Breast epithelium (tissue), 4 donors: ENCODE data around the gene PFKL. TPM values are rescaled to one million over a fixed set of nuclear protein-coding genes. Genes with fewer than 3 reads are reported as not detected.

ENCODE experiments used
- DNase-seq, 2 donors: peaks; one replicate each; pipeline ENCODE4 v3.0.0-alpha.2; 2019; ENCODE audit warnings: low spot score in 2 of 2
- H3K27ac ChIP-seq, 2 donors: fragments of 200-600 bp; sonication (generic) in 1 of 2; one replicate each; pipeline ENCODE4 v1.5.1; 2016 to 2019; ENCODE audit warnings: mild to moderate bottlenecking in 1 of 2
- H3K27me3 ChIP-seq, 2 donors: fragments of 200-600 bp; sonication (generic) in 1 of 2; one replicate each; pipeline versions ENCODE4 v1.5.1 to v1.6.0; 2017 to 2019; ENCODE audit warnings: control low read depth in 1 of 2, mild to moderate bottlenecking in 1 of 2
- H3K36me3 ChIP-seq: fragments of 200-600 bp; one replicate; pipeline ENCODE4 v1.5.1; 2019
- H3K4me1 ChIP-seq, 2 donors: fragments of 200-600 bp; sonication (generic); one replicate each; pipeline ENCODE4 v1.5.1; 2016 to 2019; ENCODE audit warnings: control low read depth in 1 of 2
- H3K4me3 ChIP-seq, 3 donors: fragments of 200-600 bp; sonication (generic); 1 replicate in 2 of 3; 2 replicates in 1 of 3; pipeline ENCODE4 v1.5.1; 2016 to 2019; ENCODE audit warnings: mild to moderate bottlenecking in 3 of 3, moderate library complexity in 2 of 3
- H3K9me3 ChIP-seq, 2 donors: fragments of 200-600 bp; sonication (generic) in 1 of 2; one replicate each; pipeline ENCODE4 v1.5.1; 2016 to 2019; ENCODE audit warnings: control low read depth in 1 of 2
- POLR2A ChIP-seq: fragments of 450-650 bp; IDR thresholded peaks from one replicate; pipeline ENCODE4 v1.6.1; 2016; ENCODE audit warnings: antibody characterized with exemption, mild to moderate bottlenecking, moderate library complexity
- POLR2AphosphoS5 ChIP-seq, 3 donors: sonication (generic); formaldehyde crosslinking; IDR thresholded peaks; one replicate each; pipeline ENCODE4 v1.6.1; 2017; ENCODE audit warnings: antibody characterized with exemption in 3 of 3
- intact Hi-C: fragments of 100-400 bp; cut with DNase I; formaldehyde crosslinking; loops from one replicate; pipeline ENCODE4 v1.15.1; 2023; ENCODE audit warnings: low total_unique reads
- total RNA-seq, 3 donors: library from RNA; depleted of rRNA; stranded (reverse); fragments of >200 nt; gene quantifications; one replicate each; pipeline ENCODE4 v1.1.0, GENCODE V29; 2016
- TF ChIP-seq, protein P1 (sequence below), 3 donors: fragments of 450-650 bp; IDR thresholded peaks; one replicate each; pipeline ENCODE4 v1.5.1; 2016 to 2017; ENCODE audit warnings: antibody characterized with exemption in 3 of 3, mild to moderate bottlenecking in 3 of 3, moderate library complexity in 3 of 3

PFKL gene
- total RNA-seq, 3 donors from 2014 or later: 80.9 to 101 (median 97.9) TPM

DNA sequence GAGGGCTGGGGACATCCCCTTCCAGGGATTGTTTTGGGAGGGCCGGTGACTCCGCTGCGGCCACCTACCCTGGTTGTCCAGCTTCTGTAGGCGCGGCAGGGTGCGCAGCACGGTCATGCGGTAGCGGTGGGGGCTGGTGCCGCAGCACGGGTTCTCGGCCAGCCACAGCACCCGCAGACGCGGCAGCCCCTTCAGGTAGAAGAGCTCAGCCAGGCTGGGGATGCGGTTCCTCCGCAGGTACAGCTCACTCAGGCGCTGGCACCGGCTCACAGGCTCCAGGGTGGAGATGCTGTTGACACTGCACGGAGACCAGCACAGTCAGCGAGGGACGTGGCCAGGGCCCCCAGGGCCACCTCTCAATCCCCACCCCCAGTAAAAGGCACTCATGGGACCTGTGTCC, 33.1 kb downstream of the PFKL start:
- DNase-seq: no peak
- Histone ChIP-seq H3K4me1 (peaks cover 0 to 5% of the 10 kb centered on the region in 2 donors), H3K36me3 (no peaks in the 10 kb centered on the region), H3K27me3 (no peaks in the 10 kb centered on the region), H3K4me3 (no peak overlapping the region), H3K27ac (no peak overlapping the region), H3K9me3 (no peaks in the 10 kb centered on the region)
- intact Hi-C loops: no loop called here
- TF ChIP-seq, protein P1, sequence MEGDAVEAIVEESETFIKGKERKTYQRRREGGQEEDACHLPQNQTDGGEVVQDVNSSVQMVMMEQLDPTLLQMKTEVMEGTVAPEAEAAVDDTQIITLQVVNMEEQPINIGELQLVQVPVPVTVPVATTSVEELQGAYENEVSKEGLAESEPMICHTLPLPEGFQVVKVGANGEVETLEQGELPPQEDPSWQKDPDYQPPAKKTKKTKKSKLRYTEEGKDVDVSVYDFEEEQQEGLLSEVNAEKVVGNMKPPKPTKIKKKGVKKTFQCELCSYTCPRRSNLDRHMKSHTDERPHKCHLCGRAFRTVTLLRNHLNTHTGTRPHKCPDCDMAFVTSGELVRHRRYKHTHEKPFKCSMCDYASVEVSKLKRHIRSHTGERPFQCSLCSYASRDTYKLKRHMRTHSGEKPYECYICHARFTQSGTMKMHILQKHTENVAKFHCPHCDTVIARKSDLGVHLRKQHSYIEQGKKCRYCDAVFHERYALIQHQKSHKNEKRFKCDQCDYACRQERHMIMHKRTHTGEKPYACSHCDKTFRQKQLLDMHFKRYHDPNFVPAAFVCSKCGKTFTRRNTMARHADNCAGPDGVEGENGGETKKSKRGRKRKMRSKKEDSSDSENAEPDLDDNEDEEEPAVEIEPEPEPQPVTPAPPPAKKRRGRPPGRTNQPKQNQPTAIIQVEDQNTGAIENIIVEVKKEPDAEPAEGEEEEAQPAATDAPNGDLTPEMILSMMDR (IDR thresholded peaks at IDR 0.05): no peak
- TF ChIP-seq POLR2AphosphoS5 (IDR thresholded peaks at IDR 0.05) (no peak), POLR2A (no peak)

DNA sequence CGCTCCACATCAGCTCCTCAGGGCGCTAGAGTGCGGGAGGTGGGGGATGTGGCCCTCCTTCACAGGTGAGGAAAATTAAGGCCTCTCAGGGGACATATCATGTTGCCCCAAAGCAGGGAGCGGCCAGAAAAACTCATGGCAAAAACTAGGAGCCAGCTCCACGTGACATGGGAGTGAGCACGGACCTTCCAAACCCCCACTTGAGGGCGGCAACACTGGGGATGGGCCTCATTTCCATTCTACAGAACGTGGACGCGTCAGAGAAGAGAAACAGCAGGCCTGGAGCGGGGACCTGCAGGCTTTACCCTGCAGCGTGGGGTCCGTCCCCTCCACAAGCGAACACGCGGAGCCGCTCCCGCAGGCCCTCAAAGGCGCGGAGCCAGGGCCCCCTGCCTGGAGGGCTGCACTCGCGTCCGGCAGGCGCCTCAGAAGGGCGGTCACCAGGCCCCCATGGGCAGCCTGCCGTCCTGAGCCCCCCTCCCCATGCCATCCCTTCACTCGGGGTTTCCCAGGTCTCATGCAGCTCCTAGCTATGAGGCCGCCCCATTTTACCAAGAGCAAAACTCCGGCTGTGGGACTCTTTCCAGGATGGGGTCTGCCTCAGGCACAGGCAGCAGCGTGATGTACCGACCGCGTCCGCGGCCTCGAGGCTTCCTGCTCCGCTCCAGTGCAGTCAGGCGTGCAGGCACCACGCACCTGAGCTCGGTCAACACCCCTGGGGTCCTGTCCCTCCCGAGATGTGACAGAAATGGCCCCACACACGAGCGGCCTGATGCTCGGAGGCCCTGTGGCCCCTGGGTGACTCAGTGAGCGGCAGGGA, 33.9 kb downstream of the PFKL start:
- intact Hi-C loops: no loop called here
- Histone ChIP-seq H3K4me3 (no peak overlapping the region), H3K36me3 (no peaks in the 10 kb centered on the region), H3K4me1 (peaks cover 0 to 7% of the 10 kb centered on the region in 2 donors), H3K27ac (no peak overlapping the region), H3K27me3 (no peaks in the 10 kb centered on the region), H3K9me3 (no peaks in the 10 kb centered on the region)
- no peak for TF ChIP-seq POLR2A
- TF ChIP-seq, protein P1 (IDR thresholded peaks at IDR 0.05): no peak
- DNase-seq: no peak

DNA sequence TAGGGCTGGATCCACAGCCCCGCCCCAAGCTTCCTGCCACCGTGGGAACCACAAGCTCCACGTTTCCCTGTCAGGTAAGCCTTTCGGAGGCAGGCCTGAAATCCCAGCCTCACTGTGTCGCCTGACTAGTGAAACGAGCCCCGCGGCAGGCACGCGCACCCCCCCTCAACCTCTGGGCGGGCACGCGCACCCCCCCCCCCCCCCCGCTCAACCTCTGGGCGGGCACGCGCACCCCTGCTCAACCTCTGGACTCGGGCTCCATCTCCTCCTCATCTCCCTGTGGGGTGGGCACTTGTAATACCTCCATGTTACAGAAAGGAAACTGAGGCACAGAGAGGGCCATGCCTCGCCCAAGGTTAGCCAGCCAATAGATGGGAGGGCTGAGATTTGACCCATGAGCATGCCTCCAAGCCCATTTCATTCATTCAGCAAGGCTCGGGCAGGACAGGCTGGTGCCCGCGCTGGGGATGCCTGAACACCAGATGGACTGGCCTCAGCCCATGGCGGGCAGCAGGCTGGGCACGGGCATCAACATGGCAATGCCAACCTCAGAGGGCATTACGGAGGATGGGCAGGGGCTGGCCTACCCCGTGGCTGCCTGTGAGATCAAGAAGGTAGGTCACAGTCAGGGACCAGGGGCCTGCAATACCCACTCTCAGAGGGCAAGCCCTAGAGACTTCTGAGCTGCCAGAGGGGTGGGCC, 34.6 kb downstream of the PFKL start:
- intact Hi-C loops: no loop called here
- Histone ChIP-seq H3K27ac (no peak overlapping the region), H3K4me1 (peaks cover 0 to 7% of the 10 kb centered on the region in 2 donors), H3K36me3 (no peaks in the 10 kb centered on the region), H3K27me3 (no peaks in the 10 kb centered on the region), H3K9me3 (no peaks in the 10 kb centered on the region), H3K4me3 (no peak overlapping the region)
- TF ChIP-seq, protein P1 (IDR thresholded peaks at IDR 0.05): no peak
- TF ChIP-seq POLR2AphosphoS5 (IDR thresholded peaks at IDR 0.05) (no peak), POLR2A (no peak)
- DNase-seq: no peak

DNA sequence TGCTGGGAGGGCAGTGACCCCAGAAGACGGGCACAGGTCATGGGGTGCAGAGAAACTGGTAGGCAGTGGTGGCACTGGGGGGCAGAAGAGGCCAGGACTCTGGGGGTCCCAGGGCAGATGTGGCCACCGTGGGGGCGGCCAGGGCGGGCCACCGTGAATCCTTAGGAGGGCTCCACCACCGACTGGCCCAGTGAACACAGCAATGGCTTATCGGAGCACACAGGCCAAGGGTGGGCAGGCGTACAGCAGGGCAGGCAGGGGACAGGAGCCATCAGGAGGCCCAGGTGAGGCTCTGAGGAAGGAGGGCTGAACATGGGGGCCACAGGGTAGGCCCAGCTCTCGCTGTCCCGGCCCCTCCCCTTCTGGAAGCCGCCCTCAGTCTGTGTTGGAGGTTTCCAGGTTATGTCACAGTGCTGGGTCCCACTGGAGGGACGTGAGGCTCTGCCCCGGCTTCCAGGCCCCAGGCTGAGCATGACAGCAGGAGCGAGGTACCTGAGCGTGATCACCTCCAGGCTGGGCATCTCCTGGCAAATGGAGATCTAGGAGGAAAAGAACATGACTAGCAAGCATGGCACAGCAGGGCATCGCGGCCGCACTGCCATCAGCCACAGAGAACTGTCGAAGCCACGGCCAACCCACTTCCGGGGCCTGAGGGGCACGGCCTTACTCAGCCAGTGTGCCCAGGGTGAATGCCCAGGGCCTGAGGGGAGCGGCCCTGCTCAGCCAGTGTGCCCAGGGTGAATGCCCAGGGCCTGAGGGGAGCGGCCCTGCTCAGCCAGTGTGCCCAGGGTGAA, 35.6 kb downstream of the PFKL start:
- Histone ChIP-seq H3K4me1 (peaks cover 0 to 7% of the 10 kb centered on the region in 2 donors), H3K9me3 (no peaks in the 10 kb centered on the region), H3K27ac (no peak overlapping the region), H3K27me3 (no peaks in the 10 kb centered on the region), H3K4me3 (no peak overlapping the region), H3K36me3 (no peaks in the 10 kb centered on the region)
- intact Hi-C loops: no loop called here
- DNase-seq: no peak
- TF ChIP-seq POLR2A (no peak), POLR2AphosphoS5 (IDR thresholded peaks at IDR 0.05) (no peak)
- TF ChIP-seq, protein P1 (IDR thresholded peaks at IDR 0.05): no peak
